HepG2 (cell line): ENCODE measurements around the gene MT1F. TPM values are rescaled to one million over a fixed set of nuclear protein-coding genes. Genes with fewer than 3 reads are reported as not detected.

ENCODE experiments used
- ATRX ChIP-seq: sonication (generic); formaldehyde crosslinking; IDR thresholded peaks from 2 replicates; pipeline ENCODE4 v1.4.0; 2020; ENCODE audit warnings: missing genetic modification reagents, borderline replicate concordance
- FIP1L1 ChIP-seq: fragments of 200-400 bp; formaldehyde crosslinking; IDR thresholded peaks from 2 replicates; pipeline ENCODE4 v1.6.1; 2018; ENCODE audit warnings: low read depth, mild to moderate bottlenecking, low read length, moderate library complexity, borderline replicate concordance; ENCODE audit not compliant: insufficient read depth
- GMEB1 ChIP-seq: sonication (generic); formaldehyde crosslinking; IDR thresholded peaks from 2 replicates; pipeline ENCODE4 v1.5.1; 2020; ENCODE audit warnings: missing genetic modification reagents, mild to moderate bottlenecking, borderline replicate concordance
- HHEX ChIP-seq: IDR thresholded peaks from 2 replicates; pipeline ENCODE4 v1.6.1; 2016; ENCODE audit warnings: control low read depth
- HNF4A ChIP-seq: sonication (generic); formaldehyde crosslinking; IDR thresholded peaks from 2 replicates; pipeline ENCODE4 v1.4.0; 2020; ENCODE audit warnings: missing genetic modification reagents
- IRF2 ChIP-seq: IDR thresholded peaks from 2 replicates; pipeline ENCODE4 v1.6.1; 2018; ENCODE audit warnings: missing genetic modification reagents, missing compliant biosample characterization
- MAFG ChIP-seq: sonication (generic); formaldehyde crosslinking; IDR thresholded peaks from 2 replicates; pipeline ENCODE4 v1.5.1; 2020; ENCODE audit warnings: mild to moderate bottlenecking, missing genetic modification reagents
- MIER3 ChIP-seq: IDR thresholded peaks from 2 replicates; pipeline ENCODE4 v1.6.1; 2016; ENCODE audit warnings: missing compliant biosample characterization, borderline replicate concordance
- MXI1 ChIP-seq: IDR thresholded peaks from 3 replicates; pipeline ENCODE4 v1.6.1; 2012; ENCODE audit warnings: low read depth, low read length, inconsistent platforms, borderline replicate concordance
- NR1H2 ChIP-seq: sonication (generic); formaldehyde crosslinking; IDR thresholded peaks from 2 replicates; pipeline ENCODE4 v1.8.1; 2022; ENCODE audit warnings: low read depth, missing genetic modification reagents, borderline replicate concordance
- RXRB ChIP-seq: IDR thresholded peaks from 2 replicates; pipeline ENCODE4 v1.6.1; 2016; ENCODE audit warnings: borderline replicate concordance, missing genetic modification reagents, missing compliant biosample characterization
- SKIL ChIP-seq: sonication (generic); formaldehyde crosslinking; IDR thresholded peaks from 2 replicates; pipeline ENCODE4 v1.8.0; 2022; ENCODE audit warnings: missing genetic modification reagents, mild to moderate bottlenecking, moderate library complexity, borderline replicate concordance
- U2AF1 ChIP-seq: fragments of 200-400 bp; formaldehyde crosslinking; optimal IDR thresholded peaks from 2 replicates; pipeline ENCODE3; 2017; ENCODE audit warnings: mild to moderate bottlenecking, low read depth, low read length
- ZFP1 ChIP-seq: IDR thresholded peaks from 2 replicates; pipeline ENCODE4 v1.6.1; 2016
- ZNF260 ChIP-seq: sonication (generic); formaldehyde crosslinking; IDR thresholded peaks from 2 replicates; pipeline ENCODE4 v1.4.0; 2020; ENCODE audit warnings: missing genetic modification reagents, low read depth, mild to moderate bottlenecking, borderline replicate concordance
- ZNF563 ChIP-seq: sonication (generic); formaldehyde crosslinking; IDR thresholded peaks from 2 replicates; pipeline ENCODE4 v1.8.0; 2022; ENCODE audit warnings: mild to moderate bottlenecking, moderate library complexity, missing genetic modification reagents
- ZNF772 ChIP-seq: sonication (generic); formaldehyde crosslinking; IDR thresholded peaks from 2 replicates; pipeline ENCODE4 v1.5.0; 2020; ENCODE audit warnings: mild to moderate bottlenecking, missing genetic modification reagents
- ZNF775 ChIP-seq: sonication (generic); formaldehyde crosslinking; IDR thresholded peaks from 2 replicates; pipeline ENCODE4 v1.4.0; 2020; ENCODE audit warnings: missing genetic modification reagents, mild to moderate bottlenecking, moderate library complexity, borderline replicate concordance
- polyA plus RNA-seq, 8 experiments: library from polyadenylated mRNA; depleted of rRNA in 3 of 8; stranded (reverse) in 7 of 8; unstranded in 1 of 8; fragments of >200 nt; fragmentation: Illumina TruSeq in 4 of 8; extraction: Trizol in 4 of 8; gene quantifications; 2 replicates each; pipeline versions ENCODE4 v1.2.1 to v1.2.3, GENCODE V29; 2011 to 2016; ENCODE audit warnings: low read depth in 4 of 8, missing spikeins in 1 of 8, mixed read lengths in 1 of 8; ENCODE audit not compliant: insufficient read depth in 1 of 8
- total RNA-seq, 5 experiments: library from RNA; depleted of rRNA; stranded (reverse); fragments of >200 nt; fragmentation: Illumina TruSeq; extraction: Trizol; gene quantifications; 2 replicates each; pipeline ENCODE4 v1.2.3, GENCODE V29; 2016; ENCODE audit warnings: low read depth in 1 of 5
- TF ChIP-seq, protein P1 (sequence below): sonication (generic); formaldehyde crosslinking; IDR thresholded peaks from 2 replicates; pipeline ENCODE4 v1.4.0; 2020; ENCODE audit warnings: missing genetic modification reagents
- TF ChIP-seq, protein P2 (sequence below): sonication (generic); formaldehyde crosslinking; IDR thresholded peaks from 2 replicates; pipeline ENCODE4 v1.8.1; 2023; ENCODE audit warnings: missing genetic modification reagents, mild to moderate bottlenecking, borderline replicate concordance
- TF ChIP-seq, protein P3 (sequence below), 2 experiments: sonication (generic) in 1 of 2; formaldehyde crosslinking in 1 of 2; IDR thresholded peaks; 2 replicates each; pipeline versions ENCODE4 v1.4.0 to v1.6.1; 2018 to 2020; ENCODE audit warnings: missing genetic modification reagents in 2 of 2, borderline replicate concordance in 1 of 2, low read depth in 1 of 2, mild to moderate bottlenecking in 1 of 2, missing biosample characterization in 1 of 2

Gene MT1F
- total and polyA plus RNA-seq, 2 of the 13 experiments (the other 11 are each of a cell fraction or from before 2014, with no cell fraction given) = 1.9 to 169 TPM

DNA sequence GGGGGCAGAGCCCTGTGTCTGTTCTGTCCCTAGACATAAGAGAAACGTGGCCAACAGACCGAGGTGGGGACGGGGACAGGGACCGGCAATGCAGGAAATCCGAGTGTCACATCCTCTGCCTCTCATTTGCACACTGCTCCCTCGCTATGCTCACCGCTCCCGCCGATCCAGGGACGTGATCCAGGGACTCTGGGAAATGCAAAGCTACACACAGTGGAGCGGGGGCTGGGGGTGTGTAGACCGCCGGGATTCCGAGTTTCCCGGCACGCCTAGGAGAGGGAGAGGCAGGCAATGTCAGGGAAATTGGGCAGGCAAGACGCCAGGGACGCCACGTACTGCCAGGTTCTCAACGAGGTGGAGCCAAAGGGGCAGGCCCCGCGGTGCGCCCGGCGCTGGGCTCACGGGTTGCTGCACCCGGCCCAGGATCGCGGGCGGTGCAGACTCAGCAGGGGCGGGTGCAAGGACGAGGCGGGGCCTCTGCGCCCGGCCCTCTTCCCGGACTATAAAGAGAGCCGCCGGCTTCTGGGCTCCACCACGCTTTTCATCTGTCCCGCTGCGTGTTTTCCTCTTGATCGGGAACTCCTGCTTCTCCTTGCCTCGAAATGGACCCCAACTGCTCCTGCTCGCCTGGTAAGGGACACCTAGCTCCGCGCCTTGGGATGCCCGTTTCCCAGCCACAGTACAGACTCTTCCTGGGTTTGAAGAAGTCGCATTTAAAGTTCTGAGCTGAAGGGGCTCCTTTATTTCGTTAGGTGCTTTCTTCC, 24.4 kb downstream of the MT1F start, which contains the start of gene MT1X (continued):
- TF ChIP-seq, protein P1, sequence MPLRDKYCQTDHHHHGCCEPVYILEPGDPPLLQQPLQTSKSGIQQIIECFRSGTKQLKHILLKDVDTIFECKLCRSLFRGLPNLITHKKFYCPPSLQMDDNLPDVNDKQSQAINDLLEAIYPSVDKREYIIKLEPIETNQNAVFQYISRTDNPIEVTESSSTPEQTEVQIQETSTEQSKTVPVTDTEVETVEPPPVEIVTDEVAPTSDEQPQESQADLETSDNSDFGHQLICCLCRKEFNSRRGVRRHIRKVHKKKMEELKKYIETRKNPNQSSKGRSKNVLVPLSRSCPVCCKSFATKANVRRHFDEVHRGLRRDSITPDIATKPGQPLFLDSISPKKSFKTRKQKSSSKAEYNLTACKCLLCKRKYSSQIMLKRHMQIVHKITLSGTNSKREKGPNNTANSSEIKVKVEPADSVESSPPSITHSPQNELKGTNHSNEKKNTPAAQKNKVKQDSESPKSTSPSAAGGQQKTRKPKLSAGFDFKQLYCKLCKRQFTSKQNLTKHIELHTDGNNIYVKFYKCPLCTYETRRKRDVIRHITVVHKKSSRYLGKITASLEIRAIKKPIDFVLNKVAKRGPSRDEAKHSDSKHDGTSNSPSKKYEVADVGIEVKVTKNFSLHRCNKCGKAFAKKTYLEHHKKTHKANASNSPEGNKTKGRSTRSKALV (CRISPR knock-in tag) = peak; percentile 90
- TF ChIP-seq ATRX (CRISPR knock-in tag) (no peak), SKIL (no peak), IRF2 (CRISPR knock-in tag) (peak; percentile 47; the same call in 1 of the 2 replicates), ZNF772 (CRISPR knock-in tag) (0 out of 2 replicates have a peak, but pooled peaks have one; percentile 16), ZNF775 (CRISPR knock-in tag) (no peak), MAFG (CRISPR knock-in tag) (no peak), RXRB (CRISPR knock-in tag) (peak; percentile 60; the same call in 1 of the 2 replicates), U2AF1 (no peak), NR1H2 (no peak), FIP1L1 (no peak), MXI1 (peak; percentile 33; the same call in 1 of the 3 replicates), ZNF563 (peak; percentile 14; the same call in 1 of the 2 replicates), ZFP1 (CRISPR knock-in tag) (0 out of 2 replicates have a peak, but pooled peaks have one; percentile 66), HNF4A (CRISPR knock-in tag) (peak; percentile 26), ZNF260 (no peak), HHEX (CRISPR knock-in tag) (no peak), GMEB1 (CRISPR knock-in tag) (peak; percentile 51; the same call in 1 of the 2 replicates), MIER3 (no peak; the same call in 1 of the 2 replicates)
- TF ChIP-seq, protein P2, sequence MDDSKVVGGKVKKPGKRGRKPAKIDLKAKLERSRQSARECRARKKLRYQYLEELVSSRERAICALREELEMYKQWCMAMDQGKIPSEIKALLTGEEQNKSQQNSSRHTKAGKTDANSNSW = no peak
- TF ChIP-seq, protein P3, sequence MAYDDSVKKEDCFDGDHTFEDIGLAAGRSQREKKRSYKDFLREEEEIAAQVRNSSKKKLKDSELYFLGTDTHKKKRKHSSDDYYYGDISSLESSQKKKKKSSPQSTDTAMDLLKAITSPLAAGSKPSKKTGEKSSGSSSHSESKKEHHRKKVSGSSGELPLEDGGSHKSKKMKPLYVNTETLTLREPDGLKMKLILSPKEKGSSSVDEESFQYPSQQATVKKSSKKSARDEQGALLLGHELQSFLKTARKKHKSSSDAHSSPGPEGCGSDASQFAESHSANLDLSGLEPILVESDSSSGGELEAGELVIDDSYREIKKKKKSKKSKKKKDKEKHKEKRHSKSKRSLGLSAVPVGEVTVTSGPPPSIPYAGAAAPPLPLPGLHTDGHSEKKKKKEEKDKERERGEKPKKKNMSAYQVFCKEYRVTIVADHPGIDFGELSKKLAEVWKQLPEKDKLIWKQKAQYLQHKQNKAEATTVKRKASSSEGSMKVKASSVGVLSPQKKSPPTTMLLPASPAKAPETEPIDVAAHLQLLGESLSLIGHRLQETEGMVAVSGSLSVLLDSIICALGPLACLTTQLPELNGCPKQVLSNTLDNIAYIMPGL (CRISPR knock-in tag; IDR thresholded peaks at IDR 0.05; ENCODE audit: borderline replicate concordance in 1 of 2, low read depth in 1 of 2) = peak in 1 of 2 experiments; percentile 33; a peak in 2 of 4 replicates
